ENCODE data around the gene CDKN1C.

CDKN1C gene

GRCh38 chr11:2882396-2883110 lies 3.0 kb downstream of the CDKN1C start:
- no peak overlapping the region for H3K4me3 ChIP-seq (ENCODE audit: low read depth, low read length)
- no peak for DNase-seq (ENCODE audit: low read depth)
- TF ChIP-seq, protein P1, sequence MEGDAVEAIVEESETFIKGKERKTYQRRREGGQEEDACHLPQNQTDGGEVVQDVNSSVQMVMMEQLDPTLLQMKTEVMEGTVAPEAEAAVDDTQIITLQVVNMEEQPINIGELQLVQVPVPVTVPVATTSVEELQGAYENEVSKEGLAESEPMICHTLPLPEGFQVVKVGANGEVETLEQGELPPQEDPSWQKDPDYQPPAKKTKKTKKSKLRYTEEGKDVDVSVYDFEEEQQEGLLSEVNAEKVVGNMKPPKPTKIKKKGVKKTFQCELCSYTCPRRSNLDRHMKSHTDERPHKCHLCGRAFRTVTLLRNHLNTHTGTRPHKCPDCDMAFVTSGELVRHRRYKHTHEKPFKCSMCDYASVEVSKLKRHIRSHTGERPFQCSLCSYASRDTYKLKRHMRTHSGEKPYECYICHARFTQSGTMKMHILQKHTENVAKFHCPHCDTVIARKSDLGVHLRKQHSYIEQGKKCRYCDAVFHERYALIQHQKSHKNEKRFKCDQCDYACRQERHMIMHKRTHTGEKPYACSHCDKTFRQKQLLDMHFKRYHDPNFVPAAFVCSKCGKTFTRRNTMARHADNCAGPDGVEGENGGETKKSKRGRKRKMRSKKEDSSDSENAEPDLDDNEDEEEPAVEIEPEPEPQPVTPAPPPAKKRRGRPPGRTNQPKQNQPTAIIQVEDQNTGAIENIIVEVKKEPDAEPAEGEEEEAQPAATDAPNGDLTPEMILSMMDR (IDR thresholded peaks at IDR 0.05; ENCODE audit: low read depth, low read length, missing control alignments), result no peak

DNA sequence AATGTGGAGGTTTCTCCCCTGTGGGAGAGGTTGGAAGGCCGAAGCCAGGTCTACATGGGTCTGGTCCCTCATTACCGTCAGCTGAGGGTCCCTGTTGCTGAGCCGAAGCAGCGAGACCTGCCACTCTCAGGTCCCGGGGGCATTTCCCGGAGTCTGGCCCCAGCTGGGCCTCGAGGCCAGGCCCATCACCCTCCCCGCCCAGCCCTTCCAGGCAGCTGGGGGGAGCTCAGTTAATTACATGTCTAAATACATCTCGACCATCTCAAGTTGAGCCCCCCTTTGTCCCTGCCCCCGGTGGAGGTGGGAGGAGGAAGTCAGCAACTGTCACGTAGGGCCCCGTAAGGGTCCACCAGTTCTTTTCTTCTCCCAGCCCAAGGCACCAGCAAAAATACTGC lies 3.6 kb downstream of the CDKN1C start:
- TF ChIP-seq, protein P1 (IDR thresholded peaks at IDR 0.05; ENCODE audit: low read depth, low read length, missing control alignments), result no peak
- H3K4me3 ChIP-seq (ENCODE audit: low read depth, low read length), result no peak overlapping the region
- DNase-seq (ENCODE audit: low read depth), result no peak

DNA sequence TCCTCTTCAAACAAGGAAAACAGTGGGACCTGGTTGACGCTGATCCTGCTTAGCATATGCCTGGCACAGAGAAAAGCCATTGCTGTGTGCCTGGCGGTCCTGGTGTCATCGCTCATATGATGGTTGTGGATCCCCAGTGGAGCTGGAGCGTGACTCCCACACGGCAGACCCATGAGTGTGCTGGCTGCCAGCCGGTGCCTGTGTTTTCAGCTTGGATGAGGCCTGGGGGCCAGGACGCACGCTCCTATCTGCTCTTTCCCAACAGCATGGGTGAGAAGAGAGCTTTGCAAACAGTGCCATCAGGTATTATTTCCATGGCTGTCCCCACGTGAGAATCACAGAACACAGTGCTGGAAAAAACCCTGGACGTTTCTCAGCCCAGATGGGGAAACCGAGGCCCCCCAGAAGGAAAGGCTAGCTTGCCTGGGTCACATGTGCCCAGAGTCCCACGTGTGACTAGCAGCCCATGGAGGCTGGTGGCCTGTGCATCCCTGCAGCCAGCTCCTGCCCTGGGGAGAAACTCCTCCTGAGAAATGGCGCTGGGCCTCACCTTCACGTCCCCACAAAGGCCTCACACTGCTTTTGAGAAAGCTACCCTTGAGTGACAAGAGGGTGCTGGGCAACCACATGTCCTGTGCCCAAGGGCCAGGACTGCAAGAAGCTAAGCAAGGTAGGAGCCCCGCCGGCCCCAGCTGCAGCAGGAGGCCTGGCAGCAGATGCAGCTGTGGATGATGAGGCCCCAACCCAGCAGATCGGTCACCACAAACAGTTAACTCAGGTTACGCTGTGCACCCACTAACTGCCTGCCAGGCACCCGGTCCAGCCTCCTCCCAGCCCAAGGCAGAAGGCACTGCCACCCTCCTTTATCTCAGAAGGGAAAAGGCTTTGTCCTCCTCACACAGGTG lies 4.2 kb downstream of the CDKN1C start:
- no peak for DNase-seq (ENCODE audit: low read depth)
- TF ChIP-seq, protein P1 (IDR thresholded peaks at IDR 0.05; ENCODE audit: low read depth, low read length, missing control alignments), result no peak
- H3K4me3 ChIP-seq (ENCODE audit: low read depth, low read length), result no peak overlapping the region

DNA sequence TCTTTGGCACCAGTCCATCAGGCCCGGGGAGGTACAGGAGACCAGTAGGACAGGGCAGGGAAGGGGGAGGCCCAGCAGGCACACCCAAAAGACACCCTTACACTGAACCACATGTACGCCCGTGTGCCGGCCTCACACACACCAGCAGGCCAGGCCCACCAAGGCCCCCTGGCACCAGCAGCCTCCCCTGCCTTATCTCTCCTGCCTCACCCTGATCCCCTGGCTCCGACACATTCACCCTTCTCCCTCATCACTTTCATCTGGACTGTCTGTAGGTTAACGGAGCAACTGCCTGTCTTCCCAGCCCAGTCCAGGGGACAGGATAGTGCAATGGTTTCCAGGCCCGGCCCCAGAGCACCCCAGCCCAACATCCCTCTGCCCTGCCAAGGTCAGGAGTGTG lies 4.9 kb downstream of the CDKN1C start:
- TF ChIP-seq, protein P1 (IDR thresholded peaks at IDR 0.05; ENCODE audit: low read depth, low read length, missing control alignments), result no peak
- no peak overlapping the region for H3K4me3 ChIP-seq (ENCODE audit: low read depth, low read length)
- DNase-seq (ENCODE audit: low read depth), result no peak

DNA sequence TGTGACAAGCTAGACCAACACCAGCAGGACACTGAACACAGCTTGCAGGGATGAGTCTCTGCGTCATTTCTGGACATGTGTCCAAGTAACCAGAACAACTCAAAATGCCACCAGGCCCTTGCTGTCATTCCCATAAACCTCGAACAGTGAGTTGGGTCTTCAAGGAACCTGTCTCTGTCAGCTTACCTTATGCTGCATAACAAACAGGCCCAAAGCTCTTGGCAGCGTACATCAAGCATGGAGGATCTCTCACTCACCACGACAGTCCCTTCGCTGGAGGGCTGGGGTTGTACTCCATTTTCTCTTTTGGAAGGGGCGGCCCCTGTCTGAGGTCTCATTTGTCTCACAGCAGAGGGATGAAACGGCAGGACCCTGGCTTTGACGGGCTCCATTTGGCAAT lies 6.8 kb downstream of the CDKN1C start:
- DNase-seq (ENCODE audit: low read depth), result no peak
- no peak overlapping the region for H3K4me3 ChIP-seq (ENCODE audit: low read depth, low read length)
- TF ChIP-seq, protein P1 (IDR thresholded peaks at IDR 0.05; ENCODE audit: low read depth, low read length, missing control alignments), result no peak

- H3K4me3 ChIP-seq (ENCODE audit: low read depth, low read length), result no peak overlapping the region
- DNase-seq (ENCODE audit: low read depth), result no peak
- TF ChIP-seq, protein P1 (IDR thresholded peaks at IDR 0.05; ENCODE audit: low read depth, low read length, missing control alignments), result no peak
Observed at GRCh38 chr11:2877474-2877873, 8.1 kb downstream of the CDKN1C start.
